Measurements from ENCODE around the gene AGTRAP. TPM values are rescaled to one million over a fixed set of nuclear protein-coding genes. Genes with fewer than 3 reads are reported as not detected.

The AGTRAP gene
- 10 to 100 TPM; 35.1 to 93.1 (median 64.2) TPM for total RNA-seq

GRCh38 chr1:11735854-11736745, at the start of gene AGTRAP:
AGTRAP (plus strand) TSS chr1:11736136; CDS start chr1:11736209, 73 bp downstream.
- no peak for TF ChIP-seq CTCF (IDR thresholded peaks at IDR 0.05)
- peak; percentile 63 for ATAC-seq (ENCODE audit: low FRiP score)
- peak; percentile 89 for DNase-seq (ENCODE audit: low spot score)

- ATAC-seq (ENCODE audit: low FRiP score) (no peak), DNase-seq (ENCODE audit: low spot score) (no peak)
- no peak for TF ChIP-seq CTCF (IDR thresholded peaks at IDR 0.05)
These were observed 47.4 kb upstream of the AGTRAP start for GRCh38 chr1:11688506-11688905.

- ATAC-seq (ENCODE audit: low FRiP score) (no peak), DNase-seq (ENCODE audit: low spot score) (no peak)
- no peak for TF ChIP-seq CTCF (IDR thresholded peaks at IDR 0.05)
These were observed 45.3 kb upstream of the AGTRAP start for GRCh38 chr1:11690397-11691301.

GRCh38 chr1:11691302-11691914, 44.5 kb upstream of the AGTRAP start, which contains the start of gene DRAXIN:
DRAXIN (plus strand) TSS chr1:11691710; CDS start chr1:11706259, 14,549 bp downstream.
- ATAC-seq (ENCODE audit: low FRiP score) (peak; percentile 42), DNase-seq (ENCODE audit: low spot score) (no peak)
- no peak for TF ChIP-seq CTCF (IDR thresholded peaks at IDR 0.05)

- no peak for ATAC-seq (ENCODE audit: low FRiP score)
- TF ChIP-seq CTCF (IDR thresholded peaks at IDR 0.05): no peak
- DNase-seq (ENCODE audit: low spot score): no peak
These were observed 43.8 kb upstream of the AGTRAP start for GRCh38 chr1:11691928-11692711.

- no peak for TF ChIP-seq CTCF (IDR thresholded peaks at IDR 0.05)
- DNase-seq (ENCODE audit: low spot score) (no peak), ATAC-seq (ENCODE audit: low FRiP score) (peak; percentile 29)
These were observed 42.8 kb upstream of the AGTRAP start for GRCh38 chr1:11693024-11693590.

Measured in omental fat pad (tissue), 4 donors.